Fibroblast of skin of right biceps (primary cell): ENCODE data around the gene SLC27A1.
A peak's percentile ranks its signal among the peaks of the same experiment; 100 is the strongest.

ENCODE experiments used
- DNase-seq: peaks from one replicate; pipeline ENCODE4 v3.0.0-alpha.2; 2013

Gene SLC27A1

GRCh38 chr19:17470068-17470841, at the start of gene SLC27A1:
SLC27A1 (plus strand) TSS chr19:17470524; CDS start chr19:17470541, 17 bp downstream.
- peak; percentile 99 for DNase-seq

GRCh38 chr19:17421942-17422341, 48.4 kb upstream of the SLC27A1 start:
- no peak for DNase-seq

GRCh38 chr19:17423429-17424208, 46.7 kb upstream of the SLC27A1 start:
- DNase-seq: no peak

GRCh38 chr19:17424743-17425365, 45.5 kb upstream of the SLC27A1 start:
- peak; percentile 32 for DNase-seq

GRCh38 chr19:17429641-17430113, 40.6 kb upstream of the SLC27A1 start:
- DNase-seq: no peak

GRCh38 chr19:17431417-17431816, 38.9 kb upstream of the SLC27A1 start:
- DNase-seq: no peak

- no peak for DNase-seq
These were observed 35.1 kb upstream of the SLC27A1 start for GRCh38 chr19:17435218-17435617.

- no peak for DNase-seq
These were observed 34.0 kb upstream of the SLC27A1 start for GRCh38 chr19:17436094-17436873.

GRCh38 chr19:17436874-17437267, 33.5 kb upstream of the SLC27A1 start:
- DNase-seq: no peak

GRCh38 chr19:17441241-17442021, 28.9 kb upstream of the SLC27A1 start:
- DNase-seq: peak; percentile 44

- no peak for DNase-seq
These were observed 24.7 kb upstream of the SLC27A1 start for GRCh38 chr19:17445526-17446165.

- DNase-seq: no peak
These were observed 22.6 kb upstream of the SLC27A1 start for GRCh38 chr19:17447704-17448130.

- DNase-seq: peak; percentile 24
These were observed 22.0 kb upstream of the SLC27A1 start, which contains the start of gene TMEM221 for GRCh38 chr19:17448131-17448967. TMEM221 (minus strand) TSS chr19:17448668; CDS start chr19:17448462, 206 bp downstream.

- no peak for DNase-seq
These were observed 19.9 kb upstream of the SLC27A1 start for GRCh38 chr19:17450264-17451075.

- DNase-seq: no peak
These were observed 18.5 kb upstream of the SLC27A1 start for GRCh38 chr19:17451820-17452219.

- no peak for DNase-seq
These were observed 15.7 kb upstream of the SLC27A1 start for GRCh38 chr19:17454576-17455071.

- no peak for DNase-seq
These were observed 14.8 kb upstream of the SLC27A1 start for GRCh38 chr19:17455308-17456123.

GRCh38 chr19:17456127-17456526, 14.2 kb upstream of the SLC27A1 start:
- DNase-seq: no peak
